HCT116 (cell line): Measurements from ENCODE around the gene MANSC4. TPM values are rescaled to one million over a fixed set of nuclear protein-coding genes. Genes with fewer than 3 reads are reported as not detected.

Source experiments
- ATAC-seq: fragments of 200-7000 bp; cut with Tn5 transposase; 2 replicates; pipeline ENCODE4 v1.9.1; 2020; ENCODE audit warnings: mild to moderate bottlenecking, moderate library complexity
- BruUV-seq: library from RNA; stranded (reverse); fragments of 400-500 nt; replicated peaks from 2 replicates; lab custom pipeline; 2021; lab: Mats Ljungman, UMichigan
- CTCF ChIA-PET: fragments of 300-600 bp; sonication (Branson Sonifier 250); formaldehyde crosslinking; loops from one replicate; lab custom pipeline; 2021; ENCODE audit warnings: antibody characterized with exemption; lab: Charles Lee
- POLR2A ChIA-PET: fragments of 300-600, 350-600 bp; sonication (Branson Sonifier 250); formaldehyde crosslinking; loops from one replicate; lab custom pipeline; 2021; ENCODE audit warnings: antibody characterized with exemption; lab: Charles Lee
- RAD21 ChIA-PET, 2 experiments: fragments of 300-600 bp; sonication (Branson Sonifier 250); formaldehyde crosslinking; loops; one replicate each; lab custom pipeline; 2023; ENCODE audit warnings: low total read pairs in 2 of 2; ENCODE audit not compliant: uncharacterized antibody in 2 of 2, unreplicated experiment in 2 of 2, low non-redundant PET in 1 of 2; lab: Charles Lee
- DNase-seq: peaks from one replicate; pipeline ENCODE4 v3.0.0-alpha.2; 2010; ENCODE audit warnings: low read depth, low spot score
- H2AFZ ChIP-seq: fragments of 200-600 bp; shearing (Covaris generic), sonication (generic); 2 replicates; pipeline ENCODE4 v1.6.1; 2017; ENCODE audit warnings: low read depth, mixed run types, mixed read lengths, antibody characterized with exemption, low read length; ENCODE audit not compliant: poor library complexity, severe bottlenecking
- H3K27ac ChIP-seq: 2 replicates; pipeline ENCODE4 v1.5.1; 2012; ENCODE audit warnings: low read depth, low read length
- H3K27me3 ChIP-seq: fragments of 200-600 bp; sonication (generic); 2 replicates; pipeline ENCODE4 v1.6.1; 2016; ENCODE audit warnings: mixed run types, low read length, mixed read lengths; ENCODE audit not compliant: insufficient read depth
- H3K36me3 ChIP-seq, 2 experiments: fragments of 200-500 bp in 1 of 2; fragments of 200-600 bp in 1 of 2; sonication (Bioruptor generic) in 1 of 2; sonication (generic) in 1 of 2; 2 replicates each; pipeline versions ENCODE4 v1.5.1 to v1.6.1; 2014 to 2016; ENCODE audit warnings: low read length in 2 of 2, inconsistent platforms in 1 of 2, mixed read lengths in 1 of 2, mixed run types in 1 of 2; ENCODE audit not compliant: insufficient read depth in 2 of 2, control insufficient read depth in 1 of 2
- H3K4me1 ChIP-seq, 2 experiments: fragments of 200-600 bp in 1 of 2; sonication (generic) in 1 of 2; 2 replicates each; pipeline versions ENCODE4 v1.5.1 to v1.6.1; 2012 to 2017; ENCODE audit warnings: low read length in 2 of 2, inconsistent platforms in 1 of 2, mild to moderate bottlenecking in 1 of 2, mixed read lengths in 1 of 2, mixed run types in 1 of 2, moderate library complexity in 1 of 2; ENCODE audit not compliant: insufficient read depth in 2 of 2, control insufficient read depth in 1 of 2
- H3K4me2 ChIP-seq: fragments of 200-600 bp; sonication (generic); 2 replicates; pipeline ENCODE4 v1.6.1; 2017; ENCODE audit warnings: mixed run types, low read length, mixed read lengths
- H3K4me3 ChIP-seq, 2 experiments: fragments of 200-600 bp in 1 of 2; sonication (generic) in 1 of 2; replicated peaks in 1 of 2; 2 replicates each; pipeline ENCODE4 v1.5.1; 2011 to 2016; ENCODE audit warnings: low read length in 2 of 2, control low read depth in 1 of 2, low read depth in 1 of 2, mild to moderate bottlenecking in 1 of 2, mixed read lengths in 1 of 2, mixed run types in 1 of 2
- H3K79me2 ChIP-seq: fragments of 200-600 bp; sonication (generic); 2 replicates; pipeline ENCODE4 v1.6.1; 2017; ENCODE audit warnings: mild to moderate bottlenecking, mixed run types, low read length, moderate library complexity, mixed read lengths; ENCODE audit not compliant: insufficient read depth
- H3K9ac ChIP-seq: fragments of 200-600 bp; sonication (generic); 2 replicates; pipeline ENCODE4 v1.6.1; 2016; ENCODE audit warnings: low read length, mixed read lengths
- H3K9me2 ChIP-seq: fragments of 200-600 bp; sonication (generic), shearing (Covaris generic); 2 replicates; pipeline ENCODE4 v1.6.1; 2017; ENCODE audit warnings: mixed run types, mild to moderate bottlenecking, moderate library complexity; ENCODE audit not compliant: insufficient read depth
- H3K9me3 ChIP-seq, 2 experiments: fragments of 200-500 bp in 1 of 2; fragments of 200-600 bp in 1 of 2; sonication (Bioruptor generic) in 1 of 2; sonication (generic) in 1 of 2; 2 replicates each; pipeline ENCODE4 v1.6.1; 2014 to 2017; ENCODE audit warnings: low read length in 2 of 2, mixed read lengths in 2 of 2, inconsistent platforms in 1 of 2, low read depth in 1 of 2, mild to moderate bottlenecking in 1 of 2, mixed run types in 1 of 2, moderate library complexity in 1 of 2; ENCODE audit not compliant: control insufficient read depth in 1 of 2, insufficient read depth in 1 of 2
- H4K20me1 ChIP-seq: fragments of 200-600 bp; sonication (generic), shearing (Covaris generic); 2 replicates; pipeline ENCODE4 v1.6.1; 2017; ENCODE audit warnings: mixed run types, mild to moderate bottlenecking, moderate library complexity; ENCODE audit not compliant: insufficient read depth
- CBX3 ChIP-seq: IDR thresholded peaks from 2 replicates; pipeline ENCODE4 v1.6.1; 2012; ENCODE audit warnings: low read depth
- EGR1 ChIP-seq: IDR thresholded peaks from 2 replicates; pipeline ENCODE4 v1.6.1; 2012; ENCODE audit warnings: low read depth
- FOSL1 ChIP-seq: IDR thresholded peaks from 2 replicates; pipeline ENCODE4 v1.6.1; 2012; ENCODE audit warnings: low read depth
- POLR2A ChIP-seq: IDR thresholded peaks from 2 replicates; pipeline ENCODE4 v1.7.0; 2011; ENCODE audit warnings: borderline replicate concordance; ENCODE audit not compliant: insufficient read depth, insufficient read length; ENCODE audit errors: extremely low read depth
- RAD21 ChIP-seq: IDR thresholded peaks from 2 replicates; pipeline ENCODE4 v1.6.1; 2012; ENCODE audit warnings: low read depth, mild to moderate bottlenecking
- SP1 ChIP-seq: IDR thresholded peaks from 2 replicates; pipeline ENCODE4 v1.6.1; 2012; ENCODE audit warnings: low read depth
- SRF ChIP-seq: IDR thresholded peaks from 2 replicates; pipeline ENCODE4 v1.6.1; 2012; ENCODE audit warnings: low read depth
- TCF7L2 ChIP-seq: IDR thresholded peaks from 2 replicates; pipeline ENCODE4 v1.7.0; 2011; ENCODE audit warnings: borderline replicate concordance, inconsistent platforms; ENCODE audit not compliant: insufficient read depth, insufficient read length; ENCODE audit errors: extremely low read depth
- YY1 ChIP-seq: IDR thresholded peaks from 2 replicates; pipeline ENCODE4 v1.6.1; 2011; ENCODE audit warnings: low read length, low read depth, moderate library complexity, mild to moderate bottlenecking; ENCODE audit not compliant: insufficient replicate concordance; ENCODE audit errors: extremely low read depth
- intact Hi-C: fragments of 100-400 bp; cut with micrococcal nuclease; formaldehyde crosslinking; loops from 2 replicates; pipeline ENCODE4 v1.10.0; 2022
- total RNA-seq: library from RNA; stranded (reverse); gene quantifications from one replicate; pipeline ENCODE4 v1.2.1, GENCODE V29; 2021; ENCODE audit not compliant: unreplicated experiment
- TF ChIP-seq, protein P1 (sequence below), 3 experiments: fragments of 200-600 bp in 1 of 3; sonication (generic) in 1 of 3; IDR thresholded peaks in 2 of 3; conservative IDR thresholded peaks in 1 of 3; 2 replicates each; pipeline ENCODE4 v1.5.1; 2012 to 2017; ENCODE audit warnings: low read depth in 2 of 3, low read length in 2 of 3, antibody characterized with exemption in 1 of 3, borderline replicate concordance in 1 of 3, control low read depth in 1 of 3, mild to moderate bottlenecking in 1 of 3, mixed read lengths in 1 of 3, mixed run types in 1 of 3, moderate library complexity in 1 of 3; ENCODE audit not compliant: insufficient read depth in 1 of 3
- TF ChIP-seq, protein P2 (sequence below): IDR thresholded peaks from 2 replicates; pipeline ENCODE4 v1.6.1; 2012

The MANSC4 gene
- total RNA-seq, 1 experiment from 2014 or later: not detected

DNA sequence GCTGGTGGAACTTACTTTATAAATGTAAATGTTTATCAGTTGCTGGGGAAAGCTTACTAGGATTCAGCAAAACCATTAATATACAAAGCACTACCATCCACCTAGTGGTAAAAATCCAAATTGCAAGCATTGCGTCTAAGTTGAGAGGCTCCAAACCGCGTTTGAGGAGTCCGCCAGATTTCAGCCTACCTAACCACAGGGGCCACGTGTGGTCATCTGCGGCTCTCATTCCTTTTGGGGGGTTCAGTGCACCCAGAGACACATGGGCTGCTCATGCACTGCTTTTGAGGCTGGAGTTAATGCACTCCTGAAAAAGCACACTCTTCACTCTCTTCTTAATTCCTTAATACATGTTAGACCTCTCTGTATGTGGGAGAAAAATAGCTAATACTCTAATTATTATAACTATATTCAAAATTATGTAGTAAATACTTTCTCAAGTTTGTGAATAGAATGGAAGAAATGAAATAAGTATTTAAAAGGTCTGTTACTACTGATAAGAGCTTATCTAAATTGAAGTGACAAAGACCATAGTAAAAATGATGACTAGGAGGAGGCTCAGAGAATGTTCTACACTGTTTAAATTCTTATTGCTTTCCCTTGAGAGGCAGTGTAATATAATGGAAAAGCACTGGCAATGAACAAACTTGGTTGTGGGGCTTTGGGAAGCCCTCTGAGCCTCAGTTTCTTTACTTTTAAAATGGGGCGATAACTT lies 41.4 kb upstream of the MANSC4 start:
- Histone ChIP-seq H3K9me2 (no peaks in the 10 kb centered on the region), H3K9ac (no peak overlapping the region), H3K27ac (no peak overlapping the region), H3K36me3 (no peaks in the 10 kb centered on the region), H3K4me2 (peak overlapping the region; percentile 61), H3K9me3 (no peaks in the 10 kb centered on the region), H3K4me1 (peaks cover 0 to 16% of the 10 kb centered on the region in 2 experiments; a peak in 2 of 4 replicates), H3K27me3 (no peaks in the 10 kb centered on the region), H2AFZ (peak overlapping the region; percentile 94), H3K79me2 (no peaks in the 10 kb centered on the region), H4K20me1 (no peaks in the 10 kb centered on the region), H3K4me3 (no peak overlapping the region)
- ChIA-PET POLR2A (no interaction called here), CTCF (interaction anchor here (0.5 to 3.0 kb wide), 10 partner anchors 8 to 117 kb away, joined by 3 to 25 read pairs (median 5); partner anchors contain the start of genes KLHL42 and MANSC4), RAD21 (interaction anchor here (0.5 to 1.3 kb wide), 3 partner anchors 28 to 89 kb away, joined by 3 to 4 read pairs (median 4); no protein-coding TSS in a partner anchor)
- peak; percentile 77 for DNase-seq
- BruUV-seq: no TSS peak
- ATAC-seq: peak; percentile 90
- TF ChIP-seq TCF7L2 (peak; percentile 65), POLR2A (peak; percentile 12), EGR1 (no peak), SRF (no peak), RAD21 (peak; percentile 69), YY1 (no peak), CBX3 (0 out of 2 replicates have a peak, but pooled peaks have one; percentile 21), FOSL1 (0 out of 2 replicates have a peak, but pooled peaks have one; percentile 19), SP1 (no peak)
- TF ChIP-seq, protein P1, sequence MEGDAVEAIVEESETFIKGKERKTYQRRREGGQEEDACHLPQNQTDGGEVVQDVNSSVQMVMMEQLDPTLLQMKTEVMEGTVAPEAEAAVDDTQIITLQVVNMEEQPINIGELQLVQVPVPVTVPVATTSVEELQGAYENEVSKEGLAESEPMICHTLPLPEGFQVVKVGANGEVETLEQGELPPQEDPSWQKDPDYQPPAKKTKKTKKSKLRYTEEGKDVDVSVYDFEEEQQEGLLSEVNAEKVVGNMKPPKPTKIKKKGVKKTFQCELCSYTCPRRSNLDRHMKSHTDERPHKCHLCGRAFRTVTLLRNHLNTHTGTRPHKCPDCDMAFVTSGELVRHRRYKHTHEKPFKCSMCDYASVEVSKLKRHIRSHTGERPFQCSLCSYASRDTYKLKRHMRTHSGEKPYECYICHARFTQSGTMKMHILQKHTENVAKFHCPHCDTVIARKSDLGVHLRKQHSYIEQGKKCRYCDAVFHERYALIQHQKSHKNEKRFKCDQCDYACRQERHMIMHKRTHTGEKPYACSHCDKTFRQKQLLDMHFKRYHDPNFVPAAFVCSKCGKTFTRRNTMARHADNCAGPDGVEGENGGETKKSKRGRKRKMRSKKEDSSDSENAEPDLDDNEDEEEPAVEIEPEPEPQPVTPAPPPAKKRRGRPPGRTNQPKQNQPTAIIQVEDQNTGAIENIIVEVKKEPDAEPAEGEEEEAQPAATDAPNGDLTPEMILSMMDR (IDR thresholded peaks at IDR 0.05 in 2 of 3, conservative IDR thresholded peaks at IDR 0.05 in 1 of 3; ENCODE audit: borderline replicate concordance in 1 of 3, insufficient read depth in 1 of 3, low read depth in 2 of 3, low read length in 2 of 3): peak; percentile 56 to 82 (median 70); a peak in 4 of 6 replicates
- TF ChIP-seq, protein P2, sequence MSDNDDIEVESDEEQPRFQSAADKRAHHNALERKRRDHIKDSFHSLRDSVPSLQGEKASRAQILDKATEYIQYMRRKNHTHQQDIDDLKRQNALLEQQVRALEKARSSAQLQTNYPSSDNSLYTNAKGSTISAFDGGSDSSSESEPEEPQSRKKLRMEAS: peak; percentile 43; the same call in 1 of the 2 replicates
- intact Hi-C loops: loop anchor here (1.0 to 10.0 kb wide), 2 partner anchors 88 to 353 kb away; no protein-coding TSS in a partner anchor
